ENCODE data around the gene RAB24.
"Not testable (repeated sequence)": the region's sequence is repeated elsewhere in the genome, so short reads cannot be mapped to it uniquely, and the experiment has no call there.

GRCh38 chr5:177343000-177343399 lies 39.5 kb upstream of the RAB24 start:
- TF ChIP-seq CTCF (IDR thresholded peaks at IDR 0.05; ENCODE audit: low read depth, low read length, poor library complexity, severe bottlenecking); EZH2phosphoT487 (IDR thresholded peaks at IDR 0.05; ENCODE audit: borderline replicate concordance, low read length): not testable (repeated sequence)
